Measurements from ENCODE around the gene FER1L5.

- TF ChIP-seq, protein P1, sequence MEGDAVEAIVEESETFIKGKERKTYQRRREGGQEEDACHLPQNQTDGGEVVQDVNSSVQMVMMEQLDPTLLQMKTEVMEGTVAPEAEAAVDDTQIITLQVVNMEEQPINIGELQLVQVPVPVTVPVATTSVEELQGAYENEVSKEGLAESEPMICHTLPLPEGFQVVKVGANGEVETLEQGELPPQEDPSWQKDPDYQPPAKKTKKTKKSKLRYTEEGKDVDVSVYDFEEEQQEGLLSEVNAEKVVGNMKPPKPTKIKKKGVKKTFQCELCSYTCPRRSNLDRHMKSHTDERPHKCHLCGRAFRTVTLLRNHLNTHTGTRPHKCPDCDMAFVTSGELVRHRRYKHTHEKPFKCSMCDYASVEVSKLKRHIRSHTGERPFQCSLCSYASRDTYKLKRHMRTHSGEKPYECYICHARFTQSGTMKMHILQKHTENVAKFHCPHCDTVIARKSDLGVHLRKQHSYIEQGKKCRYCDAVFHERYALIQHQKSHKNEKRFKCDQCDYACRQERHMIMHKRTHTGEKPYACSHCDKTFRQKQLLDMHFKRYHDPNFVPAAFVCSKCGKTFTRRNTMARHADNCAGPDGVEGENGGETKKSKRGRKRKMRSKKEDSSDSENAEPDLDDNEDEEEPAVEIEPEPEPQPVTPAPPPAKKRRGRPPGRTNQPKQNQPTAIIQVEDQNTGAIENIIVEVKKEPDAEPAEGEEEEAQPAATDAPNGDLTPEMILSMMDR (IDR thresholded peaks at IDR 0.05), result no peak
- TF ChIP-seq EZH2 (IDR thresholded peaks at IDR 0.05; ENCODE audit: borderline replicate concordance, insufficient read depth, low read depth, low read length, poor library complexity, severe bottlenecking), result no peak
Measured at GRCh38 chr2:96689431-96689991, 46.9 kb downstream of the FER1L5 start.
